ENCODE data around the gene LYPD3. TPM values are rescaled to one million over a fixed set of nuclear protein-coding genes. Genes with fewer than 3 reads are reported as not detected.
"Not testable (repeated sequence)": the region's sequence is repeated elsewhere in the genome, so short reads cannot be mapped to it uniquely, and the experiment has no call there.

The LYPD3 gene
- total and polyA plus RNA-seq, 2 experiments from 2014 or later = 3.3 to 4.6 TPM

- no peak overlapping the region for H3K4me3 ChIP-seq
- H2AFZ ChIP-seq = peak overlapping the region; percentile 10; the same call in 1 of the 2 replicates
- H3K4me2 ChIP-seq = no peak overlapping the region
- Mint-ChIP-seq H3K4me1 (no peaks in the 10 kb centered on the region), H3K27me3 (ENCODE audit: insufficient read depth, low read depth, poor library complexity) (peaks cover 2% of the 10 kb centered on the region), H3K4me3 (no peak overlapping the region), H3K27ac (no peak overlapping the region), H3K36me3 (ENCODE audit: low read depth) (no peaks in the 10 kb centered on the region; the same call in 2 of the 3 replicates), H3K9me3 (peaks cover 5% of the 10 kb centered on the region; the same call in 2 of the 3 replicates)
- H3K79me2 ChIP-seq (replicated peaks; ENCODE audit: insufficient read depth) = no peaks in the 10 kb centered on the region
- no peaks in the 10 kb centered on the region for H3F3A ChIP-seq (replicated peaks; ENCODE audit: low read depth)
- TF ChIP-seq REST (IDR thresholded peaks at IDR 0.05; ENCODE audit: unreplicated experiment) (no peak), EZH2 (IDR thresholded peaks at IDR 0.05; ENCODE audit: low read depth, unreplicated experiment) (no peak)
- no peaks in the 10 kb centered on the region; the same call in 1 of the 2 replicates for H3K4me1 ChIP-seq (ENCODE audit: insufficient read depth)
- no peak overlapping the region for H3K27ac ChIP-seq (ENCODE audit: low read depth)
- H3K36me3 ChIP-seq (ENCODE audit: insufficient read depth) = no peaks in the 10 kb centered on the region
- ATAC-seq (no peak), DNase-seq (ENCODE audit: low spot score) (no peak)
- no peaks in the 10 kb centered on the region for H4K20me1 ChIP-seq (replicated peaks; ENCODE audit: insufficient read depth)
- no peaks in the 10 kb centered on the region for H3K9me2 ChIP-seq (ENCODE audit: insufficient read depth)
- H3K27me3 ChIP-seq (ENCODE audit: insufficient read depth) = no peaks in the 10 kb centered on the region
Measured at GRCh38 chr19:43437712-43438111, 27.7 kb downstream of the LYPD3 start.

GRCh38 chr19:43437284-43437683, 28.1 kb downstream of the LYPD3 start:
- not testable (repeated sequence) for ATAC-seq; H3K27me3 Mint-ChIP-seq (ENCODE audit: insufficient read depth, low read depth, poor library complexity); H3K36me3 Mint-ChIP-seq (ENCODE audit: low read depth); H3K79me2 ChIP-seq (replicated peaks; ENCODE audit: insufficient read depth); H3K4me1 Mint-ChIP-seq; H3K9me3 Mint-ChIP-seq; H3K4me1 ChIP-seq (ENCODE audit: insufficient read depth); H3K4me3 Mint-ChIP-seq; H3K27ac ChIP-seq (ENCODE audit: low read depth); H3K4me2 ChIP-seq; H3K9me2 ChIP-seq (ENCODE audit: insufficient read depth); H3K4me3 ChIP-seq; H4K20me1 ChIP-seq (replicated peaks; ENCODE audit: insufficient read depth); H3K36me3 ChIP-seq (ENCODE audit: insufficient read depth); DNase-seq (ENCODE audit: low spot score); H3K27ac Mint-ChIP-seq; H3F3A ChIP-seq (replicated peaks; ENCODE audit: low read depth); H3K27me3 ChIP-seq (ENCODE audit: insufficient read depth)
- peak overlapping the region; percentile 10; the same call in 1 of the 2 replicates for H2AFZ ChIP-seq

GRCh38 chr19:43435775-43436174, 29.6 kb downstream of the LYPD3 start:
- no peak overlapping the region for H3K27ac Mint-ChIP-seq
- H3F3A ChIP-seq (replicated peaks; ENCODE audit: low read depth) = no peaks in the 10 kb centered on the region
- no peak overlapping the region for H3K27ac ChIP-seq (ENCODE audit: low read depth)
- peaks cover 4% of the 10 kb centered on the region for H3K27me3 Mint-ChIP-seq (ENCODE audit: insufficient read depth, low read depth, poor library complexity)
- no peaks in the 10 kb centered on the region for H3K27me3 ChIP-seq (ENCODE audit: insufficient read depth)
- no peaks in the 10 kb centered on the region for H4K20me1 ChIP-seq (replicated peaks; ENCODE audit: insufficient read depth)
- no peak for DNase-seq (ENCODE audit: low spot score)
- no peak overlapping the region for H3K4me2 ChIP-seq
- H3K4me3 Mint-ChIP-seq = no peak overlapping the region; the same call in 2 of the 3 replicates
- H3K4me3 ChIP-seq = no peak overlapping the region
- H3K36me3 Mint-ChIP-seq (ENCODE audit: low read depth) = no peaks in the 10 kb centered on the region; the same call in 2 of the 3 replicates
- peaks cover 5% of the 10 kb centered on the region; the same call in 2 of the 3 replicates for H3K9me3 Mint-ChIP-seq
- no peaks in the 10 kb centered on the region for H3K79me2 ChIP-seq (replicated peaks; ENCODE audit: insufficient read depth)
- H3K9me2 ChIP-seq (ENCODE audit: insufficient read depth) = no peaks in the 10 kb centered on the region
- H3K36me3 ChIP-seq (ENCODE audit: insufficient read depth) = no peaks in the 10 kb centered on the region
- no peak overlapping the region for H2AFZ ChIP-seq
- H3K4me1 Mint-ChIP-seq = no peaks in the 10 kb centered on the region
- no peak for ATAC-seq
- H3K4me1 ChIP-seq (ENCODE audit: insufficient read depth) = no peaks in the 10 kb centered on the region; the same call in 1 of the 2 replicates
- TF ChIP-seq REST (IDR thresholded peaks at IDR 0.05; ENCODE audit: unreplicated experiment) = no peak
- no peak for TF ChIP-seq JUNB (IDR thresholded peaks at IDR 0.05; ENCODE audit: unreplicated experiment)
- no peak for TF ChIP-seq STAT1 (IDR thresholded peaks at IDR 0.05; ENCODE audit: unreplicated experiment)
